ENCODE data around the gene NCOA7. TPM values are rescaled to one million over a fixed set of nuclear protein-coding genes. Genes with fewer than 3 reads are reported as not detected.
A peak's percentile ranks its signal among the peaks of the same experiment; 100 is the strongest.
"Not testable (repeated sequence)": the region's sequence is repeated elsewhere in the genome, so short reads cannot be mapped to it uniquely, and the experiment has no call there.

The NCOA7 gene
- total and polyA plus RNA-seq, 7 experiments from 2014 or later = 12.8 to 55.6 (median 31.9) TPM

DNA sequence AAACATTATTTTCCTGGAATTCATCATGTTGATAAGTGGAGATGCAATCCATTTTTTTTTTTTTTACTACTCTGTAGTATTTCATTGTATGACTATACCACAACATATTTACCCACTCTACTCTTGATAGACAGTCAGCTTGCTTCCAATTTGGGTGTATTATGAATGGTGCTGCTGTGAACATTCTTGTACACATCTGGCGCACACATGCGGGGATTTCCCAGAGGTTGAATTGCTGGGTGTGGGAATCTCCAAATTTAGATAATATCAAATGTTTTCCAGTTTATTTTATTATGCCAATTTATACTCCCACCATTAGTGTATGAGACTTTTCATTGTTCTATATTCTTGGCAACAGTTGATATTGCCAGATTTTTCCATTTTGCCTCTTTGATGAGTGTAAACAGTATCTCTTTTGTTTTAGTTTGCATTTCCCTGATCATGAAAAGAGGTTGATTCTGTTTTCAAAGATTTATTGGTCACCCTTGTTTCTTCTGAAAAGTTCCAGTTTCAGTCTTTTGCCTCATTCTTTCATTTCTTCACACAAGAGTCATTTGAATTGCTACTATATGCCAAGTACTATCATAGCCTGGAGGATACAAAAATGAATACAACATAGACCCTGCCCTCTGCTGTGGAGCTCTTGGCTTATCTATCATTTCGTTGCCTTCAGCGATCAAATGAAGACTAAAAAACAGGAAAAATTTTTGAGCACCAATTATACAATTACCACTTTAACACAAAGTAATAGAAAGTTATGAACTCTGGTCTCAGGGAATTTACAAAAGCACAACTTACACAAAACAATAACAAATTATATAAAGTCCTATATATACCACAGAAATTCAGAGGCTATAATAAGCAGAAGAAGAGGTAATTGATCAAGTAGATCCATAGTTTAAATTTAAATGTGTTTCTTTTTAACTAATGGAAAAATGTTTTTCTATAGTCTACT, 17.1 kb upstream of the NCOA7 start:
- ATAC-seq (no peak), DNase-seq (no peak)
- Mint-ChIP-seq H3K4me1 (peaks cover 0 to 13% (median 8%) of the 10 kb centered on the region in 7 donors), H3K27me3 (peaks cover 0 to 43% (median 0%) of the 10 kb centered on the region in 5 donors), H3K9me3 (peaks cover 0 to 5% (median 0%) of the 10 kb centered on the region in 11 donors), H3K4me3 (no peak overlapping the region), H3K27ac (no peak overlapping the region), H3K36me3 (no peaks in the 10 kb centered on the region)
- Histone ChIP-seq H3K27me3 (ENCODE audit: control insufficient read depth in 2 of 2, insufficient read depth in 2 of 2, low read length in 2 of 2) (no peaks in the 10 kb centered on the region), H3K4me1 (ENCODE audit: control insufficient read depth in 2 of 2, insufficient read depth in 2 of 2, low read length in 2 of 2) (no peaks in the 10 kb centered on the region), H3K4me3 (ENCODE audit: low read length) (no peak overlapping the region), H3K36me3 (ENCODE audit: control insufficient read depth in 2 of 3, insufficient read depth in 3 of 3, low read length in 3 of 3) (no peaks in the 10 kb centered on the region), H3K27ac (ENCODE audit: low read depth, low read length) (no peak overlapping the region), H3K9me3 (ENCODE audit: control insufficient read depth in 2 of 3, low read length in 3 of 3) (no peaks in the 10 kb centered on the region)
- intact Hi-C loops (cut with micrococcal nuclease) = no loop called here
- POLR2A ChIA-PET = interaction anchor here (1.5 kb wide), 1 partner anchor 17 kb away, joined by 4 read pairs; the partner anchor contains the start of gene NCOA7
- CTCF ChIA-PET = no interaction called here

DNA sequence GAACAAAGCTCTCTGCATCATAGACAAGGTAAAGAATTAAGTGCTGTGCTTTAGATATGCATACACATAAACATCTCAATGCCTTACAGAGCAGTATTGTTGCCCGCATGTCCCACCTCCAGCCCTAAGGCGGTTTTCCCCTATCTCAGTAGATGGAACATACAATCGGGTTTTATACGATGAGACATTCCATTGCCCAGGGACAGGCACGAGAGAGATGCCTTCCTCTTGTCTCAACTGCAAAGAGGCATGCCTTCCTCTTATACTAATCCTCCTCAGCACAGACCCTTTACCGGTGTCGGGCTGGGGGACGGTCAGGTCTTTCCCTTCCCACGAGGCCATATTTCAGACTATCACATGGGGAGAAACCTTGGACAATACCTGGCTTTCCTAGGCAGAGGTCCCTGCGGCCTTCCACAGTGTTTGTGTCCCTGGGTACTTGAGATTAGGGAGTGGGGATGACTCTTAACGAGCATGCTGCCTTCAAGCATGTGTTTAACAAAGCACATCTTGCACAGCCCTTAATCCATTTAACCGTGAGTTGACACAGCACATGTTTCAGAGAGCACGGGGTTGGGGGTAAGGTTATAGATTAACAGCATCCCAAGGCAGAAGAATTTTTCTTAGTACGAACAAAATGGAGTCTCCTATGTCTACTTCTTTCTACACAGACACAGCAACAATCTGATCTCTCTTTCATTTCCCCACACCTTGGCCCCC, 14.5 kb upstream of the NCOA7 start:
- Mint-ChIP-seq H3K4me1 (peaks cover 0 to 14% (median 9%) of the 10 kb centered on the region in 7 donors), H3K27me3 (peaks cover 0 to 41% (median 0%) of the 10 kb centered on the region in 5 donors)
- H3K4me3 ChIP-seq (ENCODE audit: low read length); H3K27me3 ChIP-seq (ENCODE audit: control insufficient read depth in 2 of 2, insufficient read depth in 2 of 2, low read length in 2 of 2); H3K9me3 Mint-ChIP-seq; H3K36me3 Mint-ChIP-seq; H3K4me3 Mint-ChIP-seq; H3K27ac ChIP-seq (ENCODE audit: low read depth, low read length); POLR2A ChIA-PET; CTCF ChIA-PET; intact Hi-C loops (cut with micrococcal nuclease); H3K27ac Mint-ChIP-seq; H3K36me3 ChIP-seq (ENCODE audit: control insufficient read depth in 2 of 3, insufficient read depth in 3 of 3, low read length in 3 of 3); ATAC-seq; DNase-seq; H3K4me1 ChIP-seq (ENCODE audit: control insufficient read depth in 2 of 2, insufficient read depth in 2 of 2, low read length in 2 of 2); H3K9me3 ChIP-seq (ENCODE audit: control insufficient read depth in 2 of 3, low read length in 3 of 3): not testable (repeated sequence)

DNA sequence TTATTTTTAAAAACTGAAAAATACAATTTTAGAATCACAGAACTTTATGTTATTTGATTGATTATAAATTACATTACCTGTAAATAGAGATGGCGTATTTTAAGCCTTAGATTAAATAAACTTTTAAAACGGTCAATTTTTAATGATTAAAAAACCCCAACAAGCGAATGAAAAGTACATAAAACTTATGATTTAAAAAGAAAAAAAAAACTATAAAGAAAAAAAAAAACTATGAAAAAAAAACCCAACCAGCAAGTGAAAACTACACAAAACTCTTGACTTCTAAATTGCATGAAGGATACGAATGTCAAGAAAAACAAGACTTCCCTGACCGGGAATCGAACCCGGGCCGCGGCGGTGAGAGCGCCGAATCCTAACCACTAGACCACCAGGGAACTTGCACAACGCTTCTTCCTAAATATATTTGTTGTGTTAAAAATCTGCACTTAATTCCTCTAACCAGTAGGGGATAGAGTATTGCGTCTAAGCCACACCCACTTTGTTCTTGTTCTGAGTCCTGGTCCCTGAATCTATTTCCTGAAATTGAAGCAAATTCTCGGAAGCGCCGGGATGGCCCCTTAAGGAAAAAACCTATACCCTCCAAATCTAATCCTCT, 10.7 kb upstream of the NCOA7 start:
- Mint-ChIP-seq H3K27me3 (peaks cover 0 to 28% (median 0%) of the 10 kb centered on the region in 5 donors), H3K27ac (no peak overlapping the region), H3K4me1 (peaks cover 5 to 27% (median 22%) of the 10 kb centered on the region in 7 donors), H3K4me3 (no peak overlapping the region), H3K9me3 (peaks cover 0 to 5% (median 0%) of the 10 kb centered on the region in 11 donors), H3K36me3 (peaks cover 0 to 3% (median 0%) of the 10 kb centered on the region in 5 donors)
- peaks cover 4 to 19% of the 10 kb centered on the region in 2 donors for H3K4me1 ChIP-seq (ENCODE audit: control insufficient read depth in 2 of 2, insufficient read depth in 2 of 2, low read length in 2 of 2)
- H3K27ac ChIP-seq (ENCODE audit: low read depth, low read length) = peak overlapping the region; percentile 77
- CTCF ChIA-PET = interaction anchor here (0.7 to 3.7 kb wide), 6 partner anchors 10 to 469 kb away, joined by 3 to 60 read pairs (median 4); partner anchors contain the start of genes HEY2, HINT3 and NCOA7
- H3K4me3 ChIP-seq (ENCODE audit: low read length) = peak overlapping the region; percentile 84
- H3K36me3 ChIP-seq (ENCODE audit: control insufficient read depth in 2 of 3, insufficient read depth in 3 of 3, low read length in 3 of 3) = no peaks in the 10 kb centered on the region
- no peaks in the 10 kb centered on the region for H3K27me3 ChIP-seq (ENCODE audit: control insufficient read depth in 2 of 2, insufficient read depth in 2 of 2, low read length in 2 of 2)
- POLR2A ChIA-PET = interaction anchor here (0.6 to 8.1 kb wide), 13 partner anchors 11 to 479 kb away, joined by 3 to 356 read pairs (median 8); partner anchors contain the start of genes HDDC2, HINT3, NCOA7 and TRMT11
- ATAC-seq (peak; percentile 89), DNase-seq (peak; percentile 83 to 96 (median 94))
- intact Hi-C loops (cut with micrococcal nuclease) = loop anchor here (1.0 to 5.0 kb wide), 10 partner anchors 31 to 1737 kb away; partner anchors contain the start of genes HINT3 (in 2 of the 2), TRMT11 (in 2 of the 2), CENPW (in 1 of the 2) and HDDC2 (in 1 of the 2)
- no peaks in the 10 kb centered on the region for H3K9me3 ChIP-seq (ENCODE audit: control insufficient read depth in 2 of 3, low read length in 3 of 3)

DNA sequence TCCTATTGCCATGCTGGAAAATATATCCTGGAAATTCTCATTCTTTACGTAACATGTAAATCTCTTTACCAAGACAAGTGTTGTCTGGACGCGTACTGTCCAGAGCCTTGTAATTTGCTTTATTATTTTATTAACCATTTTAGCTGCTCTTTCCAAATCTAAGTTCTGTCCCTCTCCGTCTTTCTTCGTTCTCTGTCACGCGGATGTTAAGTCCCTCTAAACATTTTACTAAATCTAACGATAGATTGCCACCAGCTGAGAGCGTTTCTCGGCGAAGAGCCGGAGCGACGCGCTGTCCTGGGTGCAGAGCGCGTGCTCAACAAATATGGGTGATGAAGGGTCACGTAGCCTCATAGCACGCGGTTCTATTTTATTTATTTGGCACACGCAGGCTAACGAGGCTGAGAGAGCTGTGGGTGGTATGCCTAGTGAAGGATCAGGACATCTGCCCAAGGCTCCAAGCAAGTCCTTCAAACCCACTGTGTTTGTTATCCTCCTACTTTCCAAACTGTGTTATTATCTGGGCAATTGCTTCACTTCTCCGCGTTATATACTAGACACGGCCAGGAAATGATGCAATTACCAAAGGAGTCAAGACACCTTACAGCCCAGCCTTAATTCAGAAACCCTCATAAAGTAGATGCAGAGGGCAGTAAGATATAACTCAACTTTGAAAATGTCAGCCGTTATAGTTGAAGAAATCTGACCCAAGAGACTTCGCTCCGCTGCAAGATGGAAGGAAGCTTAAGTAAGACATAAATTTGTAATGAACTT, 10.0 kb upstream of the NCOA7 start:
- Mint-ChIP-seq H3K9me3 (peaks cover 0 to 5% (median 0%) of the 10 kb centered on the region in 11 donors), H3K4me1 (peaks cover 5 to 27% (median 22%) of the 10 kb centered on the region in 7 donors), H3K36me3 (peaks cover 0 to 3% (median 0%) of the 10 kb centered on the region in 5 donors), H3K27ac (no peak overlapping the region), H3K4me3 (no peak overlapping the region), H3K27me3 (peaks cover 0 to 23% (median 0%) of the 10 kb centered on the region in 5 donors)
- Histone ChIP-seq H3K27me3 (ENCODE audit: control insufficient read depth in 2 of 2, insufficient read depth in 2 of 2, low read length in 2 of 2) (no peaks in the 10 kb centered on the region), H3K27ac (ENCODE audit: low read depth, low read length) (peak overlapping the region; percentile 77), H3K4me1 (ENCODE audit: control insufficient read depth in 2 of 2, insufficient read depth in 2 of 2, low read length in 2 of 2) (peaks cover 4 to 19% of the 10 kb centered on the region in 2 donors), H3K4me3 (ENCODE audit: low read length) (peak overlapping the region; percentile 84), H3K9me3 (ENCODE audit: control insufficient read depth in 2 of 3, low read length in 3 of 3) (no peaks in the 10 kb centered on the region), H3K36me3 (ENCODE audit: control insufficient read depth in 2 of 3, insufficient read depth in 3 of 3, low read length in 3 of 3) (no peaks in the 10 kb centered on the region)
- peak; percentile 78 for ATAC-seq
- intact Hi-C loops (cut with micrococcal nuclease) = loop anchor here (1.0 to 5.0 kb wide), 14 partner anchors 9 to 1737 kb away; partner anchors contain the start of genes HINT3 (in 2 of the 2), TRMT11 (in 2 of the 2), CENPW (in 1 of the 2) and HDDC2 (in 1 of the 2)
- DNase-seq = peak; percentile 41 to 80 (median 68)
- POLR2A ChIA-PET = interaction anchor here (0.5 to 8.1 kb wide), 21 partner anchors 11 to 691 kb away, joined by 3 to 356 read pairs (median 4); partner anchors contain the start of genes HDDC2, HINT3, NCOA7 and TRMT11
- CTCF ChIA-PET = interaction anchor here (0.6 to 3.7 kb wide), 13 partner anchors 10 to 1560 kb away, joined by 3 to 60 read pairs (median 4); partner anchors contain the start of genes HEY2, HINT3, NCOA7 and TRMT11

DNA sequence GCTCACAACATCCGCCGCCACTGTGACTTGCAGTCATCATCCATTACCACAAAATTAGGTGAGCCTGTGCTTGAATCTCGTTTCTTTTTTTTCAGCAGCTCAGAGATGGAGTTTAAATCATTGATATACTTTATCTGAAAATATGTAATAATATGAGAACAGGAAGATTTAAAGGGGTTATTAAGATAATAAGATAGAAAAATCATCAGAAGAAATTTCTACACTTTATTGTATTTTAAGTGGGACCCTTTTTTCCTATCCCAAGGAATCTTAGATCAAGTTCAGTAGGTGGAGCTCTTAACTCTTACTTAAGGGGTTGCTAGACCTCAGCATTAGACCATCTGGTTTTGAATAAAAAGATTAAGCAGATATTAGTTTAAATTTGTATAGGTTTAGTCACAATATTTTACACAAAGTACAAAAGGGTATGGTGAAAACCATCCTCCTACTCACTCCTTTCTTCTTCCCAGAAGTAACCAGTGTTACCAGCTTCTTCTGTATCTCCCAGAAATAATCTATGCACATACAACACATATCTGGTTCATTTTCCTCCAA, 9.4 kb upstream of the NCOA7 start:
- ATAC-seq (peak; percentile 64), DNase-seq (no peak)
- H3K9me3 ChIP-seq (ENCODE audit: control insufficient read depth in 2 of 3, low read length in 3 of 3) = no peaks in the 10 kb centered on the region
- H3K4me1 Mint-ChIP-seq = peaks cover 5 to 27% (median 22%) of the 10 kb centered on the region in 7 donors
- peaks cover 0 to 18% (median 0%) of the 10 kb centered on the region in 5 donors for H3K27me3 Mint-ChIP-seq
- H3K9me3 Mint-ChIP-seq = peaks cover 0 to 5% (median 0%) of the 10 kb centered on the region in 11 donors
- peak overlapping the region; percentile 84 for H3K4me3 ChIP-seq (ENCODE audit: low read length)
- intact Hi-C loops (cut with micrococcal nuclease) = loop anchor here (1.0 to 5.0 kb wide), 8 partner anchors 8 to 1736 kb away; partner anchors contain the start of genes CENPW (in 1 of the 2), HDDC2 (in 1 of the 2), MTCL3 (in 1 of the 2) and NCOA7 (in 1 of the 2)
- peaks cover 0 to 7% (median 0%) of the 10 kb centered on the region in 5 donors for H3K36me3 Mint-ChIP-seq
- no peaks in the 10 kb centered on the region for H3K27me3 ChIP-seq (ENCODE audit: control insufficient read depth in 2 of 2, insufficient read depth in 2 of 2, low read length in 2 of 2)
- peaks cover 4 to 19% of the 10 kb centered on the region in 2 donors for H3K4me1 ChIP-seq (ENCODE audit: control insufficient read depth in 2 of 2, insufficient read depth in 2 of 2, low read length in 2 of 2)
- no peak overlapping the region for H3K27ac Mint-ChIP-seq
- peak overlapping the region; percentile 77 for H3K27ac ChIP-seq (ENCODE audit: low read depth, low read length)
- no peak overlapping the region for H3K4me3 Mint-ChIP-seq
- ChIA-PET POLR2A (interaction anchor here (0.5 to 8.1 kb wide), 23 partner anchors 10 to 1730 kb away, joined by 3 to 356 read pairs (median 4); partner anchors contain the start of genes HDDC2, HINT3, NCOA7 and TRMT11), CTCF (interaction anchor here (0.6 to 3.7 kb wide), 13 partner anchors 9 to 475 kb away, joined by 3 to 60 read pairs (median 4); partner anchors contain the start of genes HEY2, HINT3, NCOA7 and TRMT11)
- no peaks in the 10 kb centered on the region for H3K36me3 ChIP-seq (ENCODE audit: control insufficient read depth in 2 of 3, insufficient read depth in 3 of 3, low read length in 3 of 3)
